Cardiac fibroblast (primary cell): Measurements from ENCODE around the gene RPTN.

Source experiments
- DNase-seq, 2 donors: peaks; one replicate each; pipeline versions ENCODE4 v3.0.0 to v3.0.0-alpha.2; 2010; ENCODE audit warnings: low read depth in 2 of 2
- H3K4me3 ChIP-seq, 2 donors: replicated peaks in 1 of 2; 1 replicate in 1 of 2; 2 replicates in 1 of 2; pipeline ENCODE4 v1.5.1; 2011; ENCODE audit warnings: low read depth in 2 of 2, low read length in 2 of 2, mild to moderate bottlenecking in 2 of 2, moderate library complexity in 1 of 2
- CTCF ChIP-seq: IDR thresholded peaks from one replicate; pipeline ENCODE4 v1.5.1; 2011; ENCODE audit warnings: low read depth, mild to moderate bottlenecking, low read length, inconsistent platforms

Gene RPTN

DNA sequence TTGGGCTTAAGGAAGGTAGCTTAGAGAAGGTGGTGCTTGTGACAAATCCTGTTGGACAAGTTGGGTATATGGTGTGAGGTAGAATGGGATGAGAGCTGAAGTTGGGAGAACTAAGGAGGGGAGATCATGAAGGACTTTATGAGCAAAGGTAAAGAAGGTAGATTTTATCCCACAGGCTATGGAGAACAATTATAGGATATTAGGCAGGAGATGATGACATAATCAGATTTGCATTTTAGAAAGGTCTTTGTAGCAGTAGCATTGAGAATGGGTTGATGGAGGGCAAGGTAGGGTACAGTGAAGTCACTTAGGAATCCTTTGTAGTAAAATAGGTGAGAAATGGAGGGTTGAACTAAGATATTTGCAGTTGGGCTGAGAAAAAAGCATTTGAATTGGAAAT is 28.8 kb downstream of the RPTN start:
- no peak for TF ChIP-seq CTCF
- H3K4me3 ChIP-seq: no peak overlapping the region
- DNase-seq: no peak

- no peak for DNase-seq
Measured at GRCh38 chr1:152127673-152128072, 31.4 kb downstream of the RPTN start.

DNA sequence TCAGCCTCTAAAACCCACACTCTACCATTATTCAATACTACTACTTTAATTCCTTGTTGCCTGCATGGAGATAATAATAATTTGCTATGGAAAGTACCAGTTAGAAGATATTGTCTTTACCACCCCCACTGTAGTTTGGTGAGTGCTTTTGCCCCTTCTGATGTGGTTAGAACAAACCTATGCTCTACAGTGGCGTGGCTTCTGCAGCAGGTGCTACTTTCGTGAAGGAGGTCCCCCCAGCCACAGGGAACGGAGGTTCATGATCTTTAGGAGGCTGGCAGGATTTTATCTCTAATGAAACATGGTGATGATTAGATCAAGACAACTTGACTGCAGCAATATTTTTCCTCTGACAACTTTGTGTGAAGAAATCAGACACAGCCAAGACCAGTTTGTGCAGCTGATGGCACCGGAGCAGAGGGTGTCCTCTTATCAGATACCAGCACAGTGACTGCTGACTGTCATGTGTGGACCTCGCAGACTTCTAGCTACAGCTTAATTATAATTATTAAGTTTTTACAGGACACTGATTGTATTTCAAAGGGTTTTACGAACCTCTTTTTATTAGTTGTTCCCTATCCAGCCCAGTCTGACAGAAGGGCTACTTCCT is 33.1 kb downstream of the RPTN start:
- no peak overlapping the region for H3K4me3 ChIP-seq
- no peak for DNase-seq
- TF ChIP-seq CTCF: no peak

More at GRCh38 chr1:152127673-152128072, 31.4 kb downstream of the RPTN start:
- TF ChIP-seq CTCF: no peak
- no peak overlapping the region for H3K4me3 ChIP-seq

GRCh38 chr1:152118915-152119314 is 40.1 kb downstream of the RPTN start:
- no peak overlapping the region for H3K4me3 ChIP-seq
- no peak for DNase-seq
- TF ChIP-seq CTCF: no peak

GRCh38 chr1:152115344-152115743 is 43.7 kb downstream of the RPTN start, which contains the start of gene TCHH:
TSS of gene TCHH (minus strand) at chr1:152115444. CDS start at chr1:152114080, 1,364 bp downstream.
- TF ChIP-seq CTCF: no peak
- H3K4me3 ChIP-seq: no peak within 1 kb of the TSS
- no peak for DNase-seq

- DNase-seq: no peak
- no peak overlapping the region for H3K4me3 ChIP-seq
- no peak for TF ChIP-seq CTCF
Measured at GRCh38 chr1:152112885-152113432, 46.1 kb downstream of the RPTN start.
